GM12872 (cell line): ENCODE results near the gene ZNF219.

Experiments
- TF ChIP-seq, protein P1 (sequence below): IDR thresholded peaks from 3 replicates; pipeline ENCODE4 v1.5.1; 2011; ENCODE audit warnings: low read depth, mild to moderate bottlenecking, low read length, moderate library complexity; ENCODE audit not compliant: insufficient read depth

The ZNF219 gene

DNA sequence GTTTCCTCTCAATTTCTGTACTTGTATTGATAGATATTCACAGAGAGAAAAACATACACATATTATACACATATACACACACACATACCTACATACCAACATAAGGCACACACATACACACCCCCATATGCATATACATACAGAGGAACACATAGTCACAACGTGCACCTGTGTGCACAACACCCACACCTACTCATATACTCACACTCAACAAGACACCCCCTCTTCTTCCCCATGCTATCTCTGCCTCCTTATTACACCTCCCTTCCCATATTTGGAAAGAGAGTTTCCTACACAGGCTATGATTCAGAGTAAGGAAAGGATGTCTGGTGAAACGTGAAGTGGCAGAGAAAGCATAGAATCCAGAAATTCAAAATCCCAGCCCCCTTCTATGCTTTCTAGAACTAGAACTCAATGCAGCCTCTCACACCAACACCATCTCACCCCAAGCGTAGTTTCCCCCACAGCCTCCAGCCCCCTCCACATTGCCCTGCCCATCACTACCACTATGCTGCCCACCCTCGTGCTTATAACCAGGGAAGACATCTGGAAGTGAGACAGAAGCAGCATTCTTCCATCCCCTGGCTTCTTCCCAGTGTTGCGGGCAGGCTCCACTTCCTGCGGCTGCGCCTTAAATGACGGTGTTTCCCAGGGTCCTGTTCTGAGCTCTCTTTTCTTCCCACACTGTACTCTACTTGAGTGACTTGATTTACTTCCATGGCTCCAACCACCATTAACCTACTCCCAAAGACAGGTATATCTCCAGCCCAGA lies 38.4 kb downstream of the ZNF219 start:
- TF ChIP-seq, protein P1, sequence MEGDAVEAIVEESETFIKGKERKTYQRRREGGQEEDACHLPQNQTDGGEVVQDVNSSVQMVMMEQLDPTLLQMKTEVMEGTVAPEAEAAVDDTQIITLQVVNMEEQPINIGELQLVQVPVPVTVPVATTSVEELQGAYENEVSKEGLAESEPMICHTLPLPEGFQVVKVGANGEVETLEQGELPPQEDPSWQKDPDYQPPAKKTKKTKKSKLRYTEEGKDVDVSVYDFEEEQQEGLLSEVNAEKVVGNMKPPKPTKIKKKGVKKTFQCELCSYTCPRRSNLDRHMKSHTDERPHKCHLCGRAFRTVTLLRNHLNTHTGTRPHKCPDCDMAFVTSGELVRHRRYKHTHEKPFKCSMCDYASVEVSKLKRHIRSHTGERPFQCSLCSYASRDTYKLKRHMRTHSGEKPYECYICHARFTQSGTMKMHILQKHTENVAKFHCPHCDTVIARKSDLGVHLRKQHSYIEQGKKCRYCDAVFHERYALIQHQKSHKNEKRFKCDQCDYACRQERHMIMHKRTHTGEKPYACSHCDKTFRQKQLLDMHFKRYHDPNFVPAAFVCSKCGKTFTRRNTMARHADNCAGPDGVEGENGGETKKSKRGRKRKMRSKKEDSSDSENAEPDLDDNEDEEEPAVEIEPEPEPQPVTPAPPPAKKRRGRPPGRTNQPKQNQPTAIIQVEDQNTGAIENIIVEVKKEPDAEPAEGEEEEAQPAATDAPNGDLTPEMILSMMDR = no peak

DNA sequence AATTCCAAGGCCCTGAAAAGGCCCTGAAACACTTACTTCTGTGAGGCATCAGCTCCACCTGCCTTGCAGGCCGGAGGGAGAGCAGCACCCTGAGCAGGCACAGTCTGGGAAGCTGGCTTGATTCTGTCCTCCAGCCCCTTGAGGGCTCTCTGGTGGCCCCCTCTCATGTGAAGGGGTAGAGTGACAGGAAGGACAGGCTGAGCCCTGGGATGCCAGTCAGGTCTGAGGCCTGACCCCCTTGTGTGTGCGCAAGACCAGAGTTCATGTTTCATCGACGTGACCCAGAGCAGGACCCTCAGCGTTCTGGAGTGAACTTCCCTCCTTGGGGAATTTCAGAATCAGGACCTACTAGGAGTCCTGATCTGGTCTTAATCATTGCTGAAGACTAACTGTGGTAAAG lies 39.6 kb downstream of the ZNF219 start:
- TF ChIP-seq, protein P1 = no peak

DNA sequence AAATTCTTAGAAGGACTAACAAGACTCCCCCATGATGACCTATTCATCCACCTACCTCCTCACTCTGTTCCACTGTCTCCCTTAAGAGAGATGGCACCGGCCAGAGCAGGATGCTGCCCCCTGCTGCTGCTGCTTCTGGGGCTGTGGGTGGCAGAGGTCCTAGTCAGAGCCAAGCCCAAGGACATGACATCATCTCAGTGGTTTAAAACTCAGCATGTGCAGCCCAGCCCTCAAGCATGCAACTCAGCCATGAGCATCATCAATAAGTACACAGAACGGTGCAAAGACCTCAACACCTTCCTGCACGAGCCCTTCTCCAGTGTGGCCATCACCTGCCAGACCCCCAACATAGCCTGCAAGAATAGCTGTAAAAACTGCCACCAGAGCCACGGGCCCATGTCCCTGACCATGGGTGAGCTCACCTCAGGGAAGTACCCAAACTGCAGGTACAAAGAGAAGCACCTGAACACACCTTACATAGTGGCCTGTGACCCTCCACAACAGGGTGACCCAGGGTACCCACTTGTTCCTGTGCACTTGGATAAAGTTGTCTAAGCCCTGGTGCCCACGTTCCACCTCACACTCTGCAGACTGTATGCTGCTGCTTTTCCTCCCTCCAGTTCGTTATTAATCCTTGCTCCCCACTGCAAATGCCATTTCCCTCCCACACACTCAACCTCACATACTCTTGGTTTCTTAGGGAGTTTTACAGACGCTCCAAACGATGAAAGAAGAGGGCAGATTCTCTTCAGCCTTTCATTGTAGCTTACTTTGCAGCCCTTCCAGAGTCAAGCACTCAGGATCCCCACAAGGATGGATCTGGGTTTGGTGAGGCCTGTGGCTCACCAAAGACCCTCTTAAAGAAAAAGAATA lies 40.4 kb downstream of the ZNF219 start, which contains the start of gene RNASE8:
TSS of gene RNASE8 (plus strand) at position 20 of the 873 bp plus-strand sequence. CDS start at position 91, 71 bp downstream.
- TF ChIP-seq, protein P1 = no peak

DNA sequence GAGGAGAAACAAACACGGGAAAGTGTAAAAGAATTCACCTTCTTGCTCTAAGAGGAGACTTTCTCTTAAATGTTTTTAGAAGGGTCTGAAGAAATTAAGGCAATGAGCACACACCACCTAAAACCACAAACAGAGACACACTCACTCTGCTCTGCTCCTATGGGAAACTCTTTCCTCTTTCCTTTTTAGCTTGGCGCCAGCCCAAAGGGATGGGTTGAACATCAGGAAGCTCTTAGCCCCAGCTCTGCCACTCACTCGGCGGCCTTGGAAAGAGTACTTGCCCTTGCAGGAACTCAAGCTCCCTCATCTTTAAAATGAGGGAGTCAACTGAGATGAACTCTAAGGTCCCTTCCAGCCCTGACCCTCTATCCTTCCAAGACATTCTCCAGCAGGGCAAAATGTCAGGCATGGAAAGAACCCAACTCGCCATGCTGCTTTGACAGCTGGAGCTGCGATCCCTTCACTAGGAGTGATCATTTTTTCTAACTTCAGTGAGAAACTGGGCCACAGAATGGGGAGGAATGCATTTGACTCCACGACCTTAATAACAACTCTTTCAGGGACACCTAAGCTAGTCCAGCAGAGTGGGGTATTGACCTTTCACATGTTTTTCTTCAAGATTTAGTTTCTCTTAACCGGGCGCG lies 41.8 kb downstream of the ZNF219 start:
- TF ChIP-seq, protein P1 = no peak

DNA sequence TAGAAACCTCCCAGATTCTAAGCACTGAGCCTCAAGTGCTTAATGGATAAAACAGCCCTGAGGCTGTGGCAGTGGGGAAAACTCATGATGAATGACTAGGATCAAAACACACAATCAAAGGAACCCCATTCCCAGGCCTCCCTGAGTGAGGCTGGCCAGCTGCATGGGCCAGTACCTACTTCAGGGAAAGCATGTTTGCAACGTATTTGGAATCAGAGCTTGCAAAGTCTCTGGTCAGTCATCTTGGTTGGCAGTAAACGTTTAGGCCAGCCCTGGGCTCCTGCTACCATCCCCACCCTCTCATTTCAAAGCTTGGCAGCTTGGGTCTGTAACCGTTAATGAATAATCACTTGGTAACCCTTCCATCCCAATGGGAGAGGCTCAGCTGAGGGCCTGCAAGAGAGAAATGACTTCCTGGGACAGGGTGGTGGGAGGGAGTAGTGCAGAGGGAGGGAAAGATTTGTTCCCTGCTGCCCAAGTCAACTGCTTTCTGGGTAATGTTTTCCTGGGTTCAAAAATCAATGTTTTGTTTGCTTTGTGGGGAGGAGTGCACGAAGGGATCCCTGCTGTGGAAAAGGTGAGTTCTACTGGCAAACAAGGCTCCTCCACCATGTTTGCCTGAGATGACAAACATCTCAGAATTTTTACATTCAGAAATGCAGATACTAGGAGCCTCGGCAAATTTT lies 42.9 kb downstream of the ZNF219 start:
- TF ChIP-seq, protein P1 = no peak

DNA sequence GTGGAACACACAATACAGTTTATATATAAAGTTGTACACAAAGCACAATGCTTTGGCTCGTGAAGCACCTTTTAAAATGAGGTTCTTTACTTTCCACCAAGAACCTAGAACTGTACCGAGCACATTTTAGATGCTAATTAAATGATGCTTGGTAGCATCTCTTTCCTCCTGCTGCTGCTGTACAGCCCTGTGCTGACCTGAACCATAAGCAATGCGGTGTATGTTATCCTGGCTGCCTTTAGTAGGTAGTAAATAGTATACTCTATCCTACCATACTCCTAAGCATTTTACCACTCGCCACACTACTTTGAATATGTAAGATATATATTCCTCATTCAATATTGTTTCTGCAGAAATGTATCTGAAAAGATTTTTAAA lies 43.7 kb downstream of the ZNF219 start:
- TF ChIP-seq, protein P1 = no peak
